ENCODE data around the gene SLC39A13. TPM values are rescaled to one million over a fixed set of nuclear protein-coding genes. Genes with fewer than 3 reads are reported as not detected.
A peak's percentile ranks its signal among the peaks of the same experiment; 100 is the strongest.

The SLC39A13 gene
- total RNA-seq, 1 donor, result 73.0 TPM

DNA sequence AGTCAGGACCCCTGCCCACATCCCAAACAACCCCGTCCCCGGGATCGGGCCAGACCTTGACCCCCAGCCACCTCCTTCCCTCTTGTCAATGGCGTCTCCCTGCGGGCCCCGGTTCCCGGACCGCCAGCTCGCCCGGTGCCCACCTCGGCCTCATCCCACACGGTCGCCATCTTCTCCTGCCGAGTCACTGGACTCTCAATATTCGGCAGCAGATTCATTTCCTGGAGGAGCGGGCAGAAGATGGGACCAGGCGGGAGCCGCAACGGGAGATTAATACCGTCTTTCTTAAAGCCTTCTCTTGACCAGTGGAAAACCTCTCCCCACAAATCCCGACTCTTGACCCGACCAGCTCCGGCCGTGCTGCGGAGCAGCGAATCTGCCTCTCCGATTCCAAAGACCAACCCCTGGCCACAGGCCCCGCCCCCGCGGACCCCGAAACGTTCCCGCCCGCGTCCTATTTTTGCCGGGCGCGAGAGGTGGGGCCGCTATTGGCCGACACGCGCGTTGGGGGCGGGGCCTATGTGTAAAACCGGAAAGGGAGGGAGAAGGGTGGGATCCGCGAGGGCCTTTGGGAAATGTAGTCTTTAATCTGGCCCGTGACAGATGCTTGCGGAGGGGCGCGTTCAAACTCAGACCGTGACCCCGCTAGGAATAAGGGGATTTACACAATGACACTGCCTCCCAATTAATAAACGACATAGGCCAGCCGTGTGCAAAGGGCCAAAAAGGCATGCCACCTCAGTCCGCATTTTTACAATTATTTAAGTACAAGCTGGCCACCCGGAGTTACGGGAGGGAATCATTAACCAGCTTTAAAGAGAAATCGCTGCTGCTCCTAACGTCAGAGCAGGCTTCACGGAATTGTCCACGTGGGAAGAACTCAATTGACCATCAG, 17.9 kb downstream of the SLC39A13 start, which contains the start of gene PSMC3:
TSS of gene PSMC3 (minus strand) at position 378 of the 895 bp plus-strand sequence. CDS start at position 218, 160 bp downstream.
- DNase-seq (ENCODE audit: low read depth), result peak; percentile 97
- H3K4me3 ChIP-seq (ENCODE audit: low read depth, low read length), result peak within 1 kb of the TSS; percentile 80
- TF ChIP-seq, protein P1, sequence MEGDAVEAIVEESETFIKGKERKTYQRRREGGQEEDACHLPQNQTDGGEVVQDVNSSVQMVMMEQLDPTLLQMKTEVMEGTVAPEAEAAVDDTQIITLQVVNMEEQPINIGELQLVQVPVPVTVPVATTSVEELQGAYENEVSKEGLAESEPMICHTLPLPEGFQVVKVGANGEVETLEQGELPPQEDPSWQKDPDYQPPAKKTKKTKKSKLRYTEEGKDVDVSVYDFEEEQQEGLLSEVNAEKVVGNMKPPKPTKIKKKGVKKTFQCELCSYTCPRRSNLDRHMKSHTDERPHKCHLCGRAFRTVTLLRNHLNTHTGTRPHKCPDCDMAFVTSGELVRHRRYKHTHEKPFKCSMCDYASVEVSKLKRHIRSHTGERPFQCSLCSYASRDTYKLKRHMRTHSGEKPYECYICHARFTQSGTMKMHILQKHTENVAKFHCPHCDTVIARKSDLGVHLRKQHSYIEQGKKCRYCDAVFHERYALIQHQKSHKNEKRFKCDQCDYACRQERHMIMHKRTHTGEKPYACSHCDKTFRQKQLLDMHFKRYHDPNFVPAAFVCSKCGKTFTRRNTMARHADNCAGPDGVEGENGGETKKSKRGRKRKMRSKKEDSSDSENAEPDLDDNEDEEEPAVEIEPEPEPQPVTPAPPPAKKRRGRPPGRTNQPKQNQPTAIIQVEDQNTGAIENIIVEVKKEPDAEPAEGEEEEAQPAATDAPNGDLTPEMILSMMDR (IDR thresholded peaks at IDR 0.05; ENCODE audit: insufficient read depth, low read depth, low read length), result no peak

DNA sequence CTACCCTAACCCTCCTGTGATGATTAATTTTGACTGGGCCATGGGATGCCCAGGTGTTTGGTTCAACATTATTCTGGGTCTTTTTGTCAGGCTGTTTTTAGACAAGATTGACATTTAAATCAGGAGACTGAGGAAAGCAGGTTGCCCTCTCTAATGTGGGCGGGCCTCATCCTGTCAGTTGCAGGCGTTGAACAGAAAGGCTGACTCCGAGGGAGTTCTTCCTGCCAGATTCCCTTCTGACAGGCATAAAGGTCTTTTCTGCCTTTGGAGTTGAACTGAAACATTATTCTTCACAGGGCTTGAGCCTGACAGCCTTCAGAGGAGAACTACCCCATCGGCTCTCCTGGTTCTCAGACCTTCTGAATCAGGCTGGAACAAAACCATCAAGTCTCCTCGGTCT, 22.1 kb downstream of the SLC39A13 start:
- TF ChIP-seq, protein P1 (IDR thresholded peaks at IDR 0.05; ENCODE audit: insufficient read depth, low read depth, low read length), result no peak
- DNase-seq (ENCODE audit: low read depth), result no peak
- H3K4me3 ChIP-seq (ENCODE audit: low read depth, low read length), result no peak overlapping the region

DNA sequence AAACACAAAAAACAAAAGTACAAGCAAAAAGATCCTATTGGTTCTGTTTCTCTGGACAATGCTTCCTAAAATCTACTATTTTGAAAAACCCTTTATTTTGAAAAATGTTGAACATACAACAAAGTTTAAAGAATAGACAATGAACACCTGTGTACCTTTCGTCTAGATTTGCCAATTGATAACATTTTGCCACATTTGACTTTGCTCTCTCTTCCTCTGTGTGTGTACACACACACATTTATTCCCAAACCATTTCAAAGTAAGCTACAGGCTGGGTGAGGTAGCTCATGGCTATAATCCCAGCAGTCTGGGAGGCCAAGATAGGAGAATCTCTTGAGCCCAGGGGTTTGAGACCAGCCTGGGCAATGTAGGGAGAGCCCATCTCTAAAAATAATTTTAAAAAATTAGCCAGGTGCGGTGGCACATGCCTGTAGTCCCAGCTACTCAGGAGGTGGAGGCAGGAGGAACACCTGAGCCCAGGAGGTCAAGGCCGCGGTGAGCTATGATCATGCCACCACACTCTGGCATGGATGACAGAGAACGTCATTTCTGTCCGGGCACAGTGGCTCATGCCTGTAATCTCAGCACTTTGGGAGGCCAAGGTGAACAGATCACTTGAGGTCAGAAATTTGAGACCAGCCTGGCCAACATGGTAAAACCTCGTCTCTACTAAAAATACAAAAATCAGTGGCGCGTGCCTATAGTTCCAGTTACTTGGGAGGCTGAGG, 23.1 kb downstream of the SLC39A13 start:
- no peak for DNase-seq (ENCODE audit: low read depth)
- TF ChIP-seq, protein P1 (IDR thresholded peaks at IDR 0.05; ENCODE audit: insufficient read depth, low read depth, low read length), result no peak
- H3K4me3 ChIP-seq (ENCODE audit: low read depth, low read length), result no peak overlapping the region

- TF ChIP-seq, protein P1 (IDR thresholded peaks at IDR 0.05; ENCODE audit: insufficient read depth, low read depth, low read length), result no peak
- no peak overlapping the region for H3K4me3 ChIP-seq (ENCODE audit: low read depth, low read length)
- peak; percentile 67 for DNase-seq (ENCODE audit: low read depth)
Observed at GRCh38 chr11:47433157-47433556, 24.8 kb downstream of the SLC39A13 start.

DNA sequence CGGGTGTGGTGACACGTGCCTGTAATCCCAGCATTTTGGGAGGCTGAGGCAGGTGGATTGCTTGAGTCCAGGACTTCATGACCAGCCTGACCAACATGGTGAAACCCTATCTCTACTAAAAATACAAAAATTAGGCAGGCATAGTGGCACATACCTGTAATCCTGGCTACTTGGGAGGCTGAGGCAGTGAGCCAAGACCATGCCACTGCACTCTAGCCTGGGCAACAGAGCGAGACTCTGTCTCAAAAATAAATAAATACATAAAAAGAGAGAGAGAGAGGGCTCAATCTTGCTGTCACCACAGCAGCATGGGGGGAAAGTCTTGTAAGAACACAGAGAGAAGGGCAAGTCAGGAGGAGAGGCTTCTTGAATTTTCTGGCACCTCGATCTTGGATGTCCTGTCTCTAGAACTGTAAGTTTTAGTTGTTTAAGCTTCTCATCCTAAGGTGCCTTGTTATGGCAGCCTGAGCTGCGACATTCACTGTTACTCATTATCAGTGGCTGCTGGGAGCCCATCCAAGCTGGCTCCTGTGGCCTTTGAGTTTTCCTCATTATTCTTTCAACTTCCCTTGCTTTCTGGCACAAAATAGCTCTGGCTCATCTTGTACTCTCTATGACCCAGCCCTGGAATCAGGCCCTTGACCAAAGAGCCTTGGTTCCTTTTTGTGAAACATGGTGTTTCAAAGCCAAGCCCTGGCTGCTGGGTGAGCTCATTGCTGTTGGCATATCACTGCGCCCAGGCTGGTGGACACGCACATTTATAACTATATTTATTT, 25.8 kb downstream of the SLC39A13 start:
- DNase-seq (ENCODE audit: low read depth), result no peak
- H3K4me3 ChIP-seq (ENCODE audit: low read depth, low read length), result no peak overlapping the region
- TF ChIP-seq, protein P1 (IDR thresholded peaks at IDR 0.05; ENCODE audit: insufficient read depth, low read depth, low read length), result no peak

DNA sequence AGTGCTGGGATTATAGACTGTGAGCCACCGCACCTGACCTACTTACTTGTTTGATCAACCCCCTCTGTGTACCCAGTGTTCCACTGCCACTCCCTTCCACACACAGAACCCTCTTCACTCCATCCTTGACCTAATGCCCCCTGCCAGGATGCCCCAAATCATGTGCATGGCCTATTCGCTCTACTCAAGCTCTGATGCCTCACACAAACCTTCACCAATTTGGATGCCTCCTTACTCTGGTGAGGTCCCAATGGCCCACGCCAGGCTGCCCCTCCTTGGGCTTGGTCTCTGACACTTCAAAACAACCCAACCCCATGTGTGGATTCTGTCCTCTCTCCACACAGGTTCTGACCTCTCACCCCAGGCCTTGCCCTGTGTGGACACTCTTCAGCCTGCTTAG, 27.3 kb downstream of the SLC39A13 start:
- TF ChIP-seq, protein P1 (IDR thresholded peaks at IDR 0.05; ENCODE audit: insufficient read depth, low read depth, low read length), result no peak
- H3K4me3 ChIP-seq (ENCODE audit: low read depth, low read length), result no peak overlapping the region
- no peak for DNase-seq (ENCODE audit: low read depth)
